HG02973 (cell line): ENCODE measurements around the gene SSB.
A peak's percentile ranks its signal among the peaks of the same experiment; 100 is the strongest.
"Not testable (repeated sequence)": the region's sequence is repeated elsewhere in the genome, so short reads cannot be mapped to it uniquely, and the experiment has no call there.

Source experiments
- ATAC-seq: cut with Tn5 transposase; IDR thresholded peaks from one replicate; pipeline ENCODE4 v1.9.1; 2021; ENCODE audit warnings: moderate library complexity; ENCODE audit not compliant: unreplicated experiment

Gene SSB

DNA sequence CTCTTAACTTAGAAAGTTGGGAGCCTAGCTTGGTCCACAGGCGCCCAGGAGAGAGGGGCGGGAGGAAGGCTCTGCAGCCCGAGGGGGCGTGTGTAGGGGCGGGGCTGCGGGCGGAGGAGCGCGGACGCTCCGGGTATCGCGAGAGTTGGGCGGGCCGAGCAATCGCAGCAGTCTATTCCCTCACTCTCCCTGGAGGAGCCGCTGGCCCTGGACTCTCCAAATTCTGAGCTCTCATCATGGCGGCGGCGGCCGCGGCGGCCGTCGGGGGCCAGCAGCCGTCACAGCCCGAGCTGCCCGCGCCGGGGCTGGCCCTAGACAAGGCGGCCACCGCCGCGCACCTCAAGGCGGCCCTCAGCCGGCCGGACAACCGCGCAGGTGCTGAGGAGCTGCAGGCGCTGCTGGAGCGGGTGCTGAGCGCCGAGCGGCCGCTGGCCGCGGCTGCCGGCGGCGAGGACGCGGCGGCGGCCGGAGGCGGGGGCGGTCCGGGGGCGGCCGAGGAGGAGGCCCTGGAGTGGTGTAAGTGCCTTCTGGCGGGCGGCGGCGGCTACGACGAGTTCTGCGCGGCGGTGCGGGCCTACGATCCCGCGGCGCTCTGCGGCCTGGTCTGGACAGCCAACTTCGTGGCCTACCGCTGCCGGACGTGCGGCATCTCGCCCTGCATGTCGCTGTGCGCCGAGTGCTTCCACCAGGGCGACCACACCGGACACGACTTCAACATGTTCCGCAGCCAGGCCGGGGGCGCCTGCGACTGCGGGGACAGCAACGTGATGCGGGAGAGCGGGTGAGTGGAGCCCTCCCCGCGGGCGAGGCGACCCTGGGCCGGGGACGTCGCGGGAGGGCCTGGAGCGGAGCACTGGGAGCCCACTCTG, 28.8 kb downstream of the SSB start, which contains the start of gene UBR3:
TSS of gene UBR3 (plus strand) at position 183 of the 869 bp plus-strand sequence. CDS start at position 237, 54 bp downstream.
- ATAC-seq = peak; percentile 84

DNA sequence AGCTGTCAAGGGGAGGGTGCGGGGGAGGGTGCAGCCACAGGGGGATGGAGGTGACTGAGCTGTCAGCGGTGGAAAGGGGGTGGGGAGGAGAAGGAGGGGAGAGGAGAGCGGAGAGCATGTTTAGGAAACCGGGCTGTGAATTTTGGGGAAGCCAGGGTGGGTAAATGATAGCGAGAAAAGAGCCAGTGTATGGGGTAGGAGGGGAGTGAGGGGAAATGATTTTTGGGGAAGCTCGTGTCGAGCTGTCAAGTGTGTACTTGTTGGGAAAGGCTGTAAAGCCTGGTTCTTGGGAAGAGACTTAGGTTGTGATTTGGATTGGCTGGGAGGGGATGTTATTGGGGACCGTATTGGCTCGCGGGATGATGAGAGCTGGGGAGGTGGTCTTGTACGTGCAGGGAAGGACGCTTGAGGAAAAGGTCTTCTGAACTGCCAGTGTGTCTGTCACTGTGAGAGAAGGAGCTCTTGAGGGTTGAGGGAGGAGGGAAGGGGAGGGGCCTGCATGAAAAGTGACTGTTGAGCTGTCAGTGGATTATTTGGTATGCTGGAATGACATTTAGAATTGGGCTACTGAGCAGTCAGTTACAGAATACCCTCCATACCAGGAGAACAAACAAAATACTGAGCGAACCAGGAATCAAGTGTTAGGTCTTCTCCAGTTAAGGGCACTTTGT, 29.6 kb downstream of the SSB start:
- no peak for ATAC-seq

DNA sequence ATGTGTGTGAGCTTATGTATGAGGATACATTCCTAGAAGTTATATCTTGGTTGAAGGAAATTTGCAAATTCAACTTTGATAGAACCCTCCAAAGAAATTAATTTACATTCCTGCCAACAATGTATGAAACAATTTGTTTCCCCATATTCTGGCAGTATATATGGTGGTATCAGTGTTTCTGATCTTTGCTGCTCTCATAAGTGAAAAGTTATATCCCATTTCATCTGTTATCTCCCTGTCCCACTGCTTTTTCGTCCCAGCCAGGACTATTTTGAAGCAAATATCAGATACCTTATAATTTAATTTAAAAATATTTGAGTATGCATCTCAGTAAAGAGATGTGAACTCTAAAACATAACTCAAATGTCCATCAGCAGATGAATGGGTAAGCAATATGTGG, 35.7 kb downstream of the SSB start:
- no peak for ATAC-seq

DNA sequence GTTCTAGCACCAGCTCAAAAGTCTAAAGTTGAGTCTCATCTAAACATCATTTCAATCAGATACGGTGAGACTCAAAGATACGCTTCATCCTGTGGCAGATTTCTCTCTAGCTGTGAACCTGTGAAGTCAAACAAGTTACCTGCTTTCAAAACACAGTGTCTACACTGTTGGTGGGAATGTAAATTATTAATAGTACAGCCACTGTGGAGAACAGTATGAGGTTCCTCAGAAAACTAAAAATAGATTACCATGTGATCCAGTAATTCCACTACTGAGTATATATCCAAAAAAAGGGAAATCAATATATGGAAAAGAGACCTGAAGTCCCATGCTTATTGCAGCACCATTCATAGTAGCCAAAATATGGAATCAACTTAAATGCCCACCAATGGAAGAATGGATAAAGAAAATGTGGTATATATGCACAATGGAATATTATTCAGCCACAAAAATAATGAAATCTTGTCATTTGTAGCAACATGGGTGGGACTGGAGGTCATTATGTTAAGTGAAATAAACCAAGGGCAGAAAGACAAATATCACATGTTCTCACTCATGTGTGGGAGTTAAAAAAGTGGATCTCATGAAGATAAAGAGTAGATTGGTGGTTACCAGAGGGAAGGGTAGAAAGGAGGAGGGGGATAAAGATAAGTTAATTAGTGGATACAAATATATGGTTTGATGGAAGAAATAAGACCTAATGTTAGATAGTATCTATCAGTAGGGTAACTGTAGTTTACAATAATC, 40.2 kb downstream of the SSB start:
- ATAC-seq = no peak

DNA sequence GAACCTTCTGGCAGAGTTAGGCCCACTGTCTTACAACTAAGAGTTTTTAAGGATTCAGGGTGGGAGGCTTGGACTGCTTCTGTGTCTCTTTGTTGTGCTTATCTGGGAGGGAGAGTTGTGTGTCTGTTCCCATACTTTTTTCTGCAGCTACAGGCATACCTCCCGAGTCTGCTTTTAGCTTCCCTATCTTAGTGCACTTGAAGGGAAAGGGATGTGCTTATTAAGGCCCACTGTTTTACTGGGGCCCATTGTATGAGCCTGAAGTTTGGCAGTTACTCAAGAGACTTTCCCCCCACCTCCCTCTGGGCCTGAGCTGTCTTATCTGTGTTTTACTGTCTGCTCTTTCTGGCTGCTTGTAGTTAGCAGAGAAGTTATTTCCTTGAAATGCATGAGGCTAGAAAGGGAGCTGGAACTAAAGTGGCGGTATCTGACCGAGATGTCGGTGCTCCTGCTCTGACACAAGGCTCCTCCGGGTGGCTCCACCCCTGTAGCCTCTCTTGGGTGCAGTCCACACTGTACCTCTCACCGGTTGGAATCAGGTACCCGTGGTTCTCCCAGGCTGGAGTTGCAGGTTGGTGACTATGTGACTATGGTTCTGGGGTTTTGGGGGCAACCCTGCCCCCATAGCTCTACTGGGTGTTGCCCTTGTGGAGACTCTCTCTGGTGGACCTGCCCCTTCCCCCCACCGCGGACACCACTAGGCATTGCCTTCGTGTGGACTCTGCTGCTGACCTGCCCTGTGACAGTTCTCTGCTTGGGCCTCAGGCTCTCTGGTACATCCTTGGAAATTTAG, 41.5 kb downstream of the SSB start:
- no peak for ATAC-seq

DNA sequence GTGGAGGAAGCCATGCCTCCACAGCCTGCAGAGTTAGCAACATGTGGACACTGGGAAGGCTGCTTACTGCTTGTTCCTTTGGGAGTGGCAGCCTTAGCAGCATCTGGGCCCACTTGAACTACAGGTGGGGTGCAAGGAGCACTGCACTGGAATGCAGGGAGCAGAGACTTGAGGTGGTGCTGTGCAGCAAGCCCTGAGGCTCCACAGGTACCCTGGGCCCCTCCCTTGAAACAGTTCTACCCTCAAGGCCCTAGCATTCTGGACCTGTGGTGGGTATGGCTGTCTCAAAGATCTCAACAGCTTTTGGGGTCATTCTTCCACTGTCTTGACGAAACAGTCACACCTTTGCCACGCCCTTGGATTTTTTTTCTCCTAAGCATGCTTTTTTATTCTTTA, 42.1 kb downstream of the SSB start:
- no peak for ATAC-seq

DNA sequence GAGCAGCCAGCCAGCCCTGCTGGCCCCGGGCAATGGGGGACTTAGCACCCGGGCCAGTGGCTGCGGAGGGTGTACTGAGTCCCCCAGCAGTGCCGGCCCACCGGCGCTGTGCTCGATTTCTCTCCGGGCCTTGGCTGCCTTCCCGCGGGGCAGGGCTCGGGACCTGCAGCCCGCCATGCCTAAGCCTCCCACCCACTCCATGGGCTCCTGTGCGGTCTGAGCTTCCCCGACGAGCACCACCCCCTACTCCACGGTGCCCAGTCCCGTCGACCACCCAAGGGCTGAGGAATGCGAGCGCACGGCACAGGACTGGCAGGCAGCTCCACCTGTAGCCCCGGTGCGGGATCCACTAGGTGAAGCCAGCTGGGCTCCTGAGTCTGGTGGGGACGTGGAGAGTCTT, 43.0 kb downstream of the SSB start:
- not testable (repeated sequence) for ATAC-seq

DNA sequence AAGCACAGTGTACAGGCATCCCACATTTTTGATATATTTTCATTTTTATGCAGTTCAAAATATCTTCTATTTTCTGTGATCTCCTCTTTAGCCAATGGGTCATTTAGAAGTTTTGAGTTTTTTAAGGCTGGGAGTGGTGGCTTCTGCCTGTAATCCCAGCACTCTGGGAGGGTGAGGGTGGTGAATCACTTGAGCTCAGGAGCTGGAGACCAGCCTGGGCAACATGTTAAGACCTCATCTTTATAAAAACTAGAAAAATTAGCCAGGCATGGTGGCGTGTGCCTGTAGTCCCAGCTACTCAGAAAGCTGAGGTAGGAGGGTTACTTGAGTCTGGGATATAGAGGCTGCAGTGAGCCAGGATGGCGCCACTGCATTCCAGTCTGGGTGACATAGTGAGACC, 46.3 kb downstream of the SSB start:
- ATAC-seq = no peak

DNA sequence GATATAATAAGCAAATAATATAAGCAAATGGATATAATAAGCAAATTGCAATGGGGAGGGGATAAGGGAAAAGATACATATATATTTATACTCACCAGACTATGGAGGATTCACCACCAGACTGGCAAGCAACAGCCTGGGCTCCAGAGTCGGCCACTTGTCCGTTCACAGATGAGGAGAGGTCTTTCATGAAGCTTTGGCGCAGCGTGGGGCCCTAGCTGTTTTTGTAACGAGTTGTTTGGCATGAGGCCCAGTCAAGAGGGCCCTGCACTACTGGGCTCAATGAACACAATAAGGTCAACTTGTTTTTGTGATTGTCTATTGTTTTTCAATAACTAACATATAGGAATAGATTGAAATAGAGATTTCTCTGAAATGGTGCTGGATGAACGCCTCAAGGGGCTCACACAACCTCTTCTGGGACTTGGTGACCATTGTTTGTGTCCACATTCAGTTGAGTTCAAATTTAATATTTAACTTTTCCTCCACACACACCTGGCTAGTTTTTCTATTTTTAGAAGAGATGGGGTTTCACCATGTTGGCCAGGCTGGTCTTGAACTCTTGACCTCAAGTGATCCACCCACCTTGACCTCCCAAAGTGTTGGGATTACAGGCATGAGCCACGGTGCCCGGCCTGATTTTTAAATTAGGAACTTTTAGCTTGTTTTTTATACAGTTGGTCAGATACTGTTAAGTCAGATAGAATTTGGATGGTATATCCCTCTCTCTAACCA, 50.5 kb downstream of the SSB start:
- ATAC-seq = not testable (repeated sequence)

DNA sequence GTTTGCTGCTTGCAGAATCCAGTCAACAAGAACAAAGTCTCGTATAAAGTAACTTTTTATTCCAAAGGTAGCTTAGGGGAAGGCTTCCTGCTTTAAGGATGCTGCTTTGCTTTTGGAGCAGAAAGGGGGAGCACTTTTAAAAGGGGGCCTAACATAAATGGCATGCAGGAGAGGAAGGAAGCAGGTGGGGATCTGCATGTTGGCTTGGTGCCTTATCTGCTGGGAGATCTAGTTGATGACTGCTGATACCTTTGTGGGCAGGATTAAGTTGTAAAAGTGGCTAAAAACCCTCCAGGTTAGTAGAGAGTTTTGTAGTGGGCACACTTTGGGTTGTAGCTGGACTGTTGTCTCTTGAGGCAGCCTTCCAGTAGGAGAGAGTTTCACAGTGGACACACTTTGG, 51.0 kb downstream of the SSB start:
- ATAC-seq = no peak

DNA sequence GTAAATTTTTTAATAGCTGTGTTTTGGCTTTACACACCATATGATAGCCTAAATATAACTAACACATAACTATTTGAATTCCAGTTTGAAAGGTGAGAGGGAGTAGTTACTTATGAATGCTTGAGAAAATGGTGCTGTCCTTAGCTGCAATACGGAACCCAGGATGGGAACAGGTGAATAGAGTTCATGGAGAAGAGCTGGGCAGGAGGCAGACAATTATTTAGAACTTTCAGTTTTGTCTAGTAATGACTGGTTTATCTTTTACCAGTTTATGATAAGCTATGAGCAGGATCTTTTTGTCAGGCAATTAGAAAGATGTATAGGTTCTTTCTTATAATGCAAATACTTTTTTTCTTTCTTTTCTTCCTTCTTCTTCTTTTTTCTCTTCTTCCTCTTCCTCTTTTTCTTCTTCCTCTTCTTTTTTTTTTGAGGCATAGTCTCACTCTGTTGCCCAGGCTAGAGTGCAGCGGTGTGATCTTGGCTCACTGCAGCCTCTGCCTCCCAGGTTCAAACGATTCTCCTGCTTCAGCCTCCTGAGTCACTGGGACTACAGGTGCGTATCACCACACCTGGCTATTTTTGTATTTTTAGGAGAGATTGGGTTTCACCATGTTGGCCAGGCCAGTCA, 54.5 kb downstream of the SSB start:
- no peak for ATAC-seq

DNA sequence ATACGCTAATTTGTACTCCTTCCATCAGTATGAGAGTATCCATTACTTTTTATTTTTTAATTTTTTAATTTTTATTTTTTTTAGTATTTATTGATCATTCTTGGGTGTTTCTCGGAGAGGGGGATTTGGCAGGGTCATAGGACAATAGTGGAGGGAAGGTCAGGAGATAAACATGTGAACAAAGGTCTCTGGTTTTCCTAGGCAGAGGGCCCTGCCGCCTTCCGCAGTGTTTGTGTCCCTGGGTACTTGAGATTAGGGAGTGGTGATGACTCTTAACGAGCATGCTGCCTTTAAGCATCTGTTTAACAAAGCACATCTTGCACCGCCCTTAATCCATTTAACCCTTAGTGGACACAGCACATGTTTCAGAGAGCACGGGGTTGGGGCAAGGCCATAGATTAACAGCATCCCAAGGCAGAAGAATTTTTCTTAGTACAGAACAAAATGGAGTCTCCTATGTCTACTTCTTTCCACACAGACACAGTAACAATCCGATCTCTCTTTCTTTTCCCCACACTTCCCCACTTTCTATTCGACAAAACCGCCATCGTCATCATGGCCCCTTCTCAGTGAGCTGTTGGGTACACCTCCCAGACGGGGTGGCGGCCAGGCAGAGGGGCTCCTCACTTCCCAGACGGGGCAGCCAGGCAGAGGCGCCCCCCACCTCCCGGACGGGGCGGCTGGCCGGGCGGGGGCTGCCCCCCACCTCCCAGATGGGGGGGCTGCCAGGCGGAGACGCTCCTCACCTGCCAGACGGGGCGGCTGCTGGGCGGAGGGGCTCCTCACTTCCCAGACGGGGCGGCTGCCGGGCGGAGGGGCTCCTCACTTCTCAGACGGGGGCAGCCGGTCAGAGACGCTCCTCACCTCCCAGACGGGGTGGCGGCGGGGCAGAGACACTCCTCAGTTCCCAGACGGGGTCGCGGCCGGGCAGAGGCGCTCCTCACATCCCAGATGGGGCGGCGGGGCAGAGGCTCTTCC, 56.9 kb downstream of the SSB start:
- ATAC-seq = not testable (repeated sequence)

DNA sequence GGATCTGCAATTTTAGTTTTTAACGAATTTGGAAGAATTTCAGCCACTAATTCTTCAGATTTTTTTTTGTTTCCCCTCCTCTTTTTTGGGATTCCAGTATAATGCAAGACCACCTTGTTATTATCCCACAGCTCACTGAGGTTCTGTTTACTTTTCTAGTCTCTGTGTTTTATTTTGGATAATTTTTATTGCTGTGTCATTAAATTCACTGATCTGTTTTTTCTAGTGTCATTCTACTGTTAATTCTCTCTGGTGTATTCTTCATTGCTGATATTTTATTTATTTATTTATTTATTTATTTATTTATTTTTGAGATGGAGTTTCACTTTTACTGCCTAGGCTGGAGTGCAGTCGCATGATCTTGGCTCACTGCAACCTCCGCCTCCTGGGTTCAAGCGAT, 60.8 kb downstream of the SSB start:
- ATAC-seq = no peak

DNA sequence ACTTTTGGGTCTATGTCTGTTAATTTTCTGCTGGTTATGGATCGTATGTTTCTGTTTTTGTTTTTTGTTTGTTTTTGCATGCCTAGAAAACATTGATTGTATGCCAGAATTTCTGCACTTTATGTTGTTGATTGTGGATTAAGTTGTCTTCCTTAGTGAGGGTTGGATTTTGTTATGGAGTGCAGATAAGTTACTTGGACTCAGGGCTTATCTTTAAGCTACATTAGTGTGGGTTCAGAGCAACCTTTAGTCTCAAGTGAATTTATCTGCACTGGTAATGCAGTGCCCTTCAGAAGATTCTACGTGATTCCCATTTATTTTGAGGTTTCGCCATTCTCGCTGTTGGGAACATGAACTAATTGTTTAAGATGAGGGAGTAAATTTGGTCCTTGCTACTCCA, 61.5 kb downstream of the SSB start:
- no peak for ATAC-seq
